Activated T-helper 1 cell treated with Interleukin-2 at 50 U/mL for 16 hours (primary cell): ENCODE measurements around the gene GSTM1.
"Not testable (repeated sequence)": the region's sequence is repeated elsewhere in the genome, so short reads cannot be mapped to it uniquely, and the experiment has no call there.

Experiments used
- DNase-seq: peaks from one replicate; pipeline ENCODE4 v3.0.0-alpha.2; 2020; ENCODE audit warnings: low read depth

GSTM1 gene

DNA sequence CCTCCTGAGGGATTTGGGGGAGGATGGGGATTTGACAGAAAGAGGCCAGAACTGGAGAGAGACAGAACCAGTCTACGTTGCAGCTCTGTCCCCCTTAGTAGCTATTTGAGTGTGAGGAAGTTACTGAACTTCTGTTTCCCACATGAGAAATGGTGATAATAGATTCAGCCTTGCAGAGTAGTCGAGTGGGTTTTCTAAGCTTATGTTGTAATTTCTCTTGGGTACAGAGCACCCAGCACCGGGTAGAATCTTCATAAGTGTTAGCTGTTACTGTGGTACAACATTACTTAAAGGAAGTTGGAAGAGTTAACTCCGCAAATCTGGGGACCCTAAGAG is 27.0 kb upstream of the GSTM1 start:
- DNase-seq: not testable (repeated sequence)

GRCh38 chr1:109661391-109661790 is 26.2 kb upstream of the GSTM1 start:
- DNase-seq: no peak

DNA sequence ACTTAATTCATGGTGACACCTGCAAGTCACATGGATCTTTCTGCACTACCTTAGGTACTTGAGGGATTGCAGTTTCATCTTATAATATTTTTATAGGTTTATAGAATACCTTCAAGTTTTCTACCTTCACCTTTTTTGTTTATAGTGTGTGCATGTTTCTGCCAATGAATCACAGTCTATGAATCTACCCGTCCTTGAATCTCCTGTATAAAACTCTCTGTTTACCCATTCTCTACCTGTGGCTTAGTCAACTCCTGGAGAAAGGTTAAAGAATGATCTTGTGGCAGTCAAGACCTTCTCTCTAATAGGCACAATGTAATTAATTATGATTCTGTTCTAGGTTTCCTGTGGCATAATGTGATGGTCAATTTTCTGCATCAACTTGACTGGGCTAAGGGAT is 22.9 kb upstream of the GSTM1 start:
- DNase-seq: no peak

- peak; percentile 68 for DNase-seq
Measured at GRCh38 chr1:109667452-109668122, 20.0 kb upstream of the GSTM1 start, which contains the start of gene GSTM2. TSS of gene GSTM2 (plus strand) at chr1:109668057. CDS start at chr1:109668116, 59 bp downstream.

- DNase-seq: no peak
Measured at GRCh38 chr1:109668123-109668775, 19.4 kb upstream of the GSTM1 start.

- no peak for DNase-seq
Measured at GRCh38 chr1:109669246-109669948, 18.2 kb upstream of the GSTM1 start.

DNA sequence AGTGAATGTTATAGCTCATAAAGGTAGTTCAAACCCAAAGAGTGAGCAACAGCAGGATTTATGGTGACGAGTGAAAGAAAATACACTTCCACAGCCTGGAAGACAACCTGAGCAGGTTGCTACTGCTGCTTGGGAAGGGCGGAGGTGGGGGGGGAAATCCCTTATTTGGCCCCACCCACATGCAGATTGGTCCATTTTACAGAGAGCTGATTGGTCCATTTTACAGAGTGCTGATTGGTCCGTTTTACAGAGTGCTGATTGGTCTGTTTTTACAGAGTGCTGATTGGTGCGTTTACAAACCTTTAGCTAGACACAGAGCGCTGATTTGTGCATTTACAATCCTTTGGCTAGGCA is 17.7 kb upstream of the GSTM1 start:
- not testable (repeated sequence) for DNase-seq

- DNase-seq: no peak
Measured at GRCh38 chr1:109671067-109671466, 16.6 kb upstream of the GSTM1 start.

- DNase-seq: not testable (repeated sequence)
Measured at GRCh38 chr1:109673861-109674260, 13.8 kb upstream of the GSTM1 start.

- not testable (repeated sequence) for DNase-seq
Measured at GRCh38 chr1:109676683-109677381, 10.8 kb upstream of the GSTM1 start.

- DNase-seq: no peak
Measured at GRCh38 chr1:109677459-109677858, 10.2 kb upstream of the GSTM1 start.

DNA sequence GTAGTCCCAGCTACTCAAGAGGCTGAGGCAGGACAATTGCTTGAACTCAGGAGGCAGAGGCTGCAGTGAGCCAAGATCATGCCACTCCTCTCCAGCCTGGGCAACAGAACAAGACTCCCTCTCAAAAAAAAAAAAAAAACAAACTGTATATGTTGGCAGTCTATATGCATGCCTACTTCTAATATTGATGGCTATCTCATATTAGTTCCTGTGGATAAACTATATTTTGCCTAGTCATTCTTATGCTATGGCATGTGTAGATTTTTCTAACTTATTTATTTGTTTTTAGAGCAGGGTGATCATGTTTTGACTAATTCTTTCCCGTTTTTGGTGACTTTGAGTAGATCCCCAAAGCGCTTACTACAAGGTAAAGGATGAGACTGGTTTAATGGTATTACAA is 9.0 kb upstream of the GSTM1 start:
- DNase-seq: not testable (repeated sequence)

DNA sequence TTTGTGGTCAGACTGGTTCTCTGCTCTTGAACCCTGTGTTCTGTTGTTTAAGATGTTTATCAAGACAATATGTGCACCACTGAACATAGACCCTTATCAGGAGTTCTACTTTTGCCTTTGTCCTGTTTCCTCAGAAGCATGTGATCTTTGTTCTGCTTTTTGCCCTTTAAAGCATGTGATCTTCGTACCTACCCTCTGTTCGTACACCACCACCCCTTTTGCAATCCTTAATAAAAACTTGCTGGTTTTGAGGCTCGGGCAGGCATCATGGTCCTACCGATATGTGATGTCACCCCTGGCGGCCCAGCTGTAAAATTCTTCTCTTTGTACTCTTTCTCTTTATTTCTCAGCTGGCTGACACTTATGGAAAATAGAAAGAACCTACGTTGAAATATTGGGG is 2.8 kb upstream of the GSTM1 start:
- not testable (repeated sequence) for DNase-seq

DNA sequence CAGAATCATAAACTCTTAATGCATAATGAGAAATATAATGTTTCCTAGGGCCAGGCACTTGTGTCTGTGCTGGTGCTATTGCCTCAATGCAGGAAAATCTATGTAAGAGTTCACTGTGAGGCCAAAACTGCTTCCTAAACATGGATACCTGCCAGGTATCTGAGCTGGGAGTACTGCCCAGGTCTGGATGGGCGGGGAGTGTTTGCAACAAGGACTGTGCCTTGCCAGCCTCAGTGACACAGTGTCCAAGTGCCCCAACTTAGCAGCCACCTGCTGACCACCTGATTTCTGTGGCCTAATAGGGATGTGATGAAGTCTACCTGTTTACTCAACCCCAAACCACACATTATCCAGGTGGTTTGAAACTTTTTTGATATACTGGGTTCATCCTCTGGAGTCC is 2.2 kb upstream of the GSTM1 start:
- not testable (repeated sequence) for DNase-seq

GRCh38 chr1:109685890-109686289 is 1.7 kb upstream of the GSTM1 start:
- DNase-seq: not testable (repeated sequence)

DNA sequence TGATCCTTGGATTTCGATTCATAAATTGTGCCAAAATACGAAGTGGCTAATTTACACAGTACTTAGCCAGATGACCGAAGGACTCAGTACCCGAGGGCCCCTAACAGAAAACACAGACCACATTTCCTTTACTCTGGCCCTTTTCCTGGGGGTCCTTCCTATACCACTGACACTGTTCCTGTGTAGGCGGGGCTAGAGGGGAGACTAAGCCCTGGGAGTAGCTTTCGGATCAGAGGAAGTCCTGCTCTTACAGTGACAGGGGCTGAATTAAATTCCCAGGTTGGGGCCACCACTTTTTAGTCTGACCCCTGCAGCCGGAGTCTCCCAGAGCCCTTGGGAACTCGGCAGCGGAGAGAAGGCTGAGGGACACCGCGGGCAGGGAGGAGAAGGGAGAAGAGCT is 508 bp upstream of the GSTM1 start:
- DNase-seq: not testable (repeated sequence)

DNA sequence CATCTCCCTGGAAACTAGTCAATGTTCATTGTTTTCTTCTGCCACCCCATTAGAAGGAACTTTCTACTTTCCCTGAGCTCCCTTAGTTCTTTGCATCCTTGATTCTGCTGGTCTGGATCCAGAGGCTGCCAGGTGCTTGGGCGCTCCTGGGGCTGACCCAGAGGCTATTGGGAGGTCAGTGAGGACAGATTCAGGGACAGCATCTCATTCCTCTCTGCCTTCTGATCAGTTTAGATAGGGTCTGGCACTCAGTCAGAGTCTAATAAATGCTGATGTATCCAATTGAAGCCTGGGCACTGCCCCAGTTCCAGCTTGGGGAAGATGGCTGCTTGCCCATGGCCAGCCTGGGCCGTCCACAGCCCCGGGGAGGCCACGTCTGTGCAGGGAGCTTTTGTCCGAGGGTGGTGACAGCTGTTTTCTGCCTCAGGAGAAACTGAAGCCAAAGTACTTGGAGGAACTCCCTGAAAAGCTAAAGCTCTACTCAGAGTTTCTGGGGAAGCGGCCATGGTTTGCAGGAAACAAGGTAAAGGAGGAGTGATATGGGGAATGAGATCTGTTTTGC is 2.3 kb downstream of the GSTM1 start:
- no peak for DNase-seq

- DNase-seq: no peak
Measured at GRCh38 chr1:109691759-109692158, 4.1 kb downstream of the GSTM1 start.

GRCh38 chr1:109694400-109694799 is 6.8 kb downstream of the GSTM1 start:
- not testable (repeated sequence) for DNase-seq

GRCh38 chr1:109695138-109695537 is 7.5 kb downstream of the GSTM1 start:
- not testable (repeated sequence) for DNase-seq

GRCh38 chr1:109697066-109697465 is 9.4 kb downstream of the GSTM1 start:
- no peak for DNase-seq

DNA sequence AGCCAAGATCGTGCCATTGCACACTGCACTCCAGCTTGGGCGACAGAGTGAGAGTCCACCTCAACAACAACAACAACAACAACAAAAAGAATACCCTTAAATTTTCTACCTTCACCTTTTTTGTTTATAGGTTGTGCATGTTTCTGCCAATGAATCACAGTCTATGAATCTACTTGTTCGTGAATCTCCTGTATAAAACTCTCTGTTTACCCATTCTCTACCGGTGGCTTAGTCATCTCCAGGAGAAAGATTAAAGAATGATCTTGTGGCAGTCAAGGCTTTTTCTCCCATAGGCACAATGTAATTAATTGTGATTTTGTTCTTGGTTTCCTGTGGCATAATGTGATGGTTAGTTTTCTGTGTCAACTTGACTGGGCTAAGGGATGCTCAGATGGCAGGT is 10.2 kb downstream of the GSTM1 start:
- not testable (repeated sequence) for DNase-seq
